GM12878 (cell line): ENCODE measurements around the gene CNNM2. TPM values are rescaled to one million over a fixed set of nuclear protein-coding genes. Genes with fewer than 3 reads are reported as not detected.
A peak's percentile ranks its signal among the peaks of the same experiment; 100 is the strongest.

Experiments used
- ATF2 ChIP-seq: IDR thresholded peaks from 2 replicates; pipeline ENCODE4 v1.6.1; 2012; ENCODE audit warnings: low read length, inconsistent platforms
- ATF7 ChIP-seq: fragments of 450-650 bp; IDR thresholded peaks from 2 replicates; pipeline ENCODE4 v1.6.1; 2016; ENCODE audit warnings: low read depth, mild to moderate bottlenecking
- BCLAF1 ChIP-seq: fragments of 450-650 bp; IDR thresholded peaks from 2 replicates; pipeline ENCODE4 v1.6.1; 2017; ENCODE audit warnings: antibody characterized with exemption, mild to moderate bottlenecking, moderate library complexity
- CEBPB ChIP-seq, 2 experiments: fragments of 150-350 bp in 1 of 2; IDR thresholded peaks; 2 replicates each; pipeline ENCODE4 v1.6.1; 2012 to 2014; ENCODE audit warnings: low read depth in 2 of 2, low read length in 2 of 2, borderline replicate concordance in 1 of 2, inconsistent platforms in 1 of 2
- CREM ChIP-seq: IDR thresholded peaks from 2 replicates; pipeline ENCODE4 v1.6.1; 2014; ENCODE audit warnings: antibody characterized with exemption, low read depth
- EED ChIP-seq: sonication (generic); IDR thresholded peaks from 2 replicates; pipeline ENCODE4 v1.6.1; 2016; ENCODE audit warnings: antibody characterized with exemption, low read depth
- EGR1 ChIP-seq, 2 experiments: IDR thresholded peaks; 1 replicate in 1 of 2; 2 replicates in 1 of 2; pipeline ENCODE4 v1.6.1; 2011 to 2012; ENCODE audit warnings: low read depth in 2 of 2, low read length in 2 of 2, borderline replicate concordance in 1 of 2, mild to moderate bottlenecking in 1 of 2, moderate library complexity in 1 of 2
- GATAD2B ChIP-seq: fragments of 450-650 bp; conservative IDR thresholded peaks from 2 replicates; pipeline ENCODE4 v1.6.1; 2017; ENCODE audit warnings: low read depth, mild to moderate bottlenecking, moderate library complexity
- JUNB ChIP-seq: IDR thresholded peaks from 2 replicates; pipeline ENCODE4 v1.6.1; 2016; ENCODE audit warnings: antibody characterized with exemption, mild to moderate bottlenecking
- LARP7 ChIP-seq: fragments of 450-650 bp; IDR thresholded peaks from 2 replicates; pipeline ENCODE4 v1.6.1; 2017; ENCODE audit warnings: mild to moderate bottlenecking
- MTA2 ChIP-seq: fragments of 450-650 bp; IDR thresholded peaks from 2 replicates; pipeline ENCODE4 v1.6.1; 2016; ENCODE audit warnings: low read depth, mild to moderate bottlenecking, moderate library complexity
- MXI1 ChIP-seq: fragments of 150-350 bp; IDR thresholded peaks from 2 replicates; pipeline ENCODE4 v1.6.1; 2011; ENCODE audit warnings: low read depth, mild to moderate bottlenecking, inconsistent platforms, low read length, improper control_type of control experiment
- NBN ChIP-seq: fragments of 450-650 bp; IDR thresholded peaks from 2 replicates; pipeline ENCODE4 v1.6.1; 2016
- NR2C1 ChIP-seq: fragments of 450-650 bp; IDR thresholded peaks from 2 replicates; pipeline ENCODE4 v1.6.1; 2017; ENCODE audit warnings: antibody characterized with exemption, mild to moderate bottlenecking, moderate library complexity
- PAX8 ChIP-seq: fragments of 450-650 bp; IDR thresholded peaks from 2 replicates; pipeline ENCODE4 v1.6.1; 2017; ENCODE audit warnings: mild to moderate bottlenecking, moderate library complexity
- POLR2A ChIP-seq: IDR thresholded peaks from 2 replicates; pipeline ENCODE4 v1.6.1; 2011; ENCODE audit warnings: low read depth, mild to moderate bottlenecking, low read length
- POU2F2 ChIP-seq: IDR thresholded peaks from 3 replicates; pipeline ENCODE4 v1.6.1; 2011; ENCODE audit warnings: low read depth, mild to moderate bottlenecking, low read length, borderline replicate concordance
- RELB ChIP-seq: fragments of 450-650 bp; IDR thresholded peaks from 2 replicates; pipeline ENCODE4 v1.6.1; 2017; ENCODE audit warnings: low read depth, mild to moderate bottlenecking, moderate library complexity
- SREBF1 ChIP-seq: IDR thresholded peaks from 2 replicates; pipeline ENCODE4 v1.6.1; 2012; ENCODE audit warnings: mild to moderate bottlenecking, low read length
- SRF ChIP-seq, 2 experiments: IDR thresholded peaks; 2 replicates each; pipeline ENCODE4 v1.6.1; 2011; ENCODE audit warnings: low read depth in 2 of 2, low read length in 2 of 2, mild to moderate bottlenecking in 1 of 2, moderate library complexity in 1 of 2
- TAF1 ChIP-seq: IDR thresholded peaks from 2 replicates; pipeline ENCODE4 v1.6.1; 2011; ENCODE audit warnings: mild to moderate bottlenecking, low read depth, low read length, borderline replicate concordance
- TCF3 ChIP-seq: IDR thresholded peaks from 2 replicates; pipeline ENCODE4 v1.6.1; 2012; ENCODE audit warnings: low read depth, mild to moderate bottlenecking, low read length, borderline replicate concordance; ENCODE audit not compliant: insufficient read depth
- YY1 ChIP-seq: IDR thresholded peaks from 2 replicates; pipeline ENCODE4 v1.6.1; 2011; ENCODE audit warnings: low read depth, mild to moderate bottlenecking, low read length
- ZNF24 ChIP-seq: fragments of 450-650 bp; IDR thresholded peaks from 2 replicates; pipeline ENCODE4 v1.6.1; 2017; ENCODE audit warnings: antibody characterized with exemption, mild to moderate bottlenecking
- ZNF384 ChIP-seq: IDR thresholded peaks from 2 replicates; pipeline ENCODE4 v1.6.1; 2012; ENCODE audit warnings: low read depth, mild to moderate bottlenecking, low read length, improper control_type of control experiment, borderline replicate concordance
- ZSCAN29 ChIP-seq: fragments of 450-650 bp; IDR thresholded peaks from 2 replicates; pipeline ENCODE4 v1.6.1; 2017; ENCODE audit warnings: mild to moderate bottlenecking, moderate library complexity
- polyA plus RNA-seq, 11 experiments: library from polyadenylated mRNA; depleted of rRNA in 4 of 11; unstranded in 6 of 11; stranded (reverse) in 5 of 11; fragments of >200 nt; fragmentation: Nextera tagmentation in 4 of 11; fragmentation: Illumina TruSeq in 1 of 11; extraction: Ambion mirVana in 4 of 11; extraction: Trizol in 1 of 11; gene quantifications; 1 replicate in 1 of 11; 2 replicates in 10 of 11; pipeline versions ENCODE4 v1.2.1 to v1.2.3, GENCODE V29; 2011 to 2016; ENCODE audit warnings: inconsistent platforms in 2 of 11, missing spikeins in 2 of 11, low read depth in 1 of 11
- total RNA-seq, 4 experiments: library from RNA; depleted of rRNA in 3 of 4; stranded (reverse); fragments of >200 nt in 3 of 4; fragmentation: Illumina TruSeq in 1 of 4; extraction: Trizol in 1 of 4; gene quantifications; 2 replicates each; pipeline versions ENCODE4 v1.2.1 to v1.2.3, GENCODE V29; 2013 to 2021

The CNNM2 gene
- total and polyA plus RNA-seq, 10 of the 15 experiments (the other 5 are each of a cell fraction or from before 2014, with no cell fraction given): 0.18 to 7.3 (median 2.5) TPM

- TF ChIP-seq NR2C1 (peak; percentile 79), SREBF1 (no peak), JUNB (peak; percentile 98), MTA2 (peak; percentile 99), ATF7 (peak; percentile 79), YY1 (0 out of 2 replicates have a peak, but pooled peaks have one; percentile 23), SRF (IDR thresholded peaks at IDR 0.05; ENCODE audit: low read depth in 2 of 2, low read length in 2 of 2) (0 out of 4 replicates have a peak, but pooled peaks of 1 of the 2 experiments have one; percentile 45), EED (peak; percentile 81), CEBPB (IDR thresholded peaks at IDR 0.05; ENCODE audit: borderline replicate concordance in 1 of 2, low read depth in 2 of 2, low read length in 2 of 2) (peak in 1 of 2 experiments; percentile 81; a peak in 2 of 4 replicates), ZSCAN29 (0 out of 2 replicates have a peak, but pooled peaks have one; percentile 22), ATF2 (peak; percentile 97), ZNF24 (peak; percentile 75), EGR1 (IDR thresholded peaks at IDR 0.05; ENCODE audit: borderline replicate concordance in 1 of 2, low read depth in 2 of 2, low read length in 2 of 2) (no peak), ZNF384 (peak; percentile 64), MXI1 (0 out of 2 replicates have a peak, but pooled peaks have one; percentile 63), NBN (no peak; the same call in 1 of the 2 replicates), POLR2A (no peak), POU2F2 (peak; percentile 77; the same call in 1 of the 3 replicates), TCF3 (0 out of 2 replicates have a peak, but pooled peaks have one; percentile 40), LARP7 (no peak), GATAD2B (no peak; the same call in 1 of the 2 replicates), TAF1 (no peak), BCLAF1 (no peak), PAX8 (no peak), CREM (peak; percentile 90), RELB (peak; percentile 69; the same call in 1 of the 2 replicates)
These were observed 207.5 kb downstream of the CNNM2 start (continued) for GRCh38 chr10:103125323-103126267.
